Panc1 (cell line): ENCODE results near the gene ADD1. TPM values are rescaled to one million over a fixed set of nuclear protein-coding genes. Genes with fewer than 3 reads are reported as not detected.
A peak's percentile ranks its signal among the peaks of the same experiment; 100 is the strongest.

ENCODE experiments used
- ATAC-seq: fragments of 200-7000 bp; cut with Tn5 transposase; 2 replicates; pipeline ENCODE4 v1.9.1; 2020; ENCODE audit warnings: mild to moderate bottlenecking, moderate library complexity
- BruUV-seq: library from RNA; stranded (reverse); fragments of 400-500 nt; replicated peaks from 2 replicates; lab custom pipeline; 2021; lab: Mats Ljungman, UMichigan
- CTCF ChIA-PET: fragments of 300-600 bp; sonication (Branson Sonifier 250); formaldehyde crosslinking; loops from one replicate; lab custom pipeline; 2022; ENCODE audit warnings: antibody characterized with exemption; lab: Charles Lee
- POLR2A ChIA-PET: fragments of 300-600 bp; sonication (Branson Sonifier 250); formaldehyde crosslinking; loops from one replicate; lab custom pipeline; 2022; ENCODE audit warnings: antibody characterized with exemption; lab: Charles Lee
- DNase-seq: peaks from one replicate; pipeline ENCODE4 v3.0.0-alpha.2; 2010; ENCODE audit warnings: low read depth, low spot score
- H3K27ac ChIP-seq: 2 replicates; pipeline ENCODE4 v1.5.1; 2011; ENCODE audit warnings: mild to moderate bottlenecking, low read length, inconsistent platforms
- H3K27me3 ChIP-seq: fragments of 200-500 bp; sonication (Bioruptor generic); 2 replicates; pipeline ENCODE4 v1.6.0; 2014; ENCODE audit warnings: low read length, inconsistent platforms; ENCODE audit not compliant: control insufficient read depth, insufficient read depth
- H3K36me3 ChIP-seq: fragments of 200-500 bp; sonication (Bioruptor generic); 2 replicates; pipeline ENCODE4 v1.5.1; 2014; ENCODE audit warnings: inconsistent platforms, mild to moderate bottlenecking, low read length, moderate library complexity; ENCODE audit not compliant: control insufficient read depth, insufficient read depth
- H3K4me1 ChIP-seq: 2 replicates; pipeline ENCODE4 v1.5.1; 2011; ENCODE audit warnings: inconsistent platforms, mild to moderate bottlenecking, low read length, moderate library complexity; ENCODE audit not compliant: control insufficient read depth, insufficient read depth
- H3K4me3 ChIP-seq, 2 experiments: 2 replicates each; pipeline ENCODE4 v1.5.1; 2011 to 2012; ENCODE audit warnings: low read depth in 2 of 2, low read length in 2 of 2, mild to moderate bottlenecking in 2 of 2, inconsistent platforms in 1 of 2, moderate library complexity in 1 of 2
- H3K9me3 ChIP-seq: fragments of 200-500 bp; sonication (Bioruptor generic); 2 replicates; pipeline ENCODE4 v1.5.1; 2014; ENCODE audit warnings: low read depth, mild to moderate bottlenecking, inconsistent platforms, low read length, moderate library complexity; ENCODE audit not compliant: control insufficient read depth, insufficient read depth
- CTCF ChIP-seq: fragments of 450-650 bp; IDR thresholded peaks from 2 replicates; pipeline ENCODE4 v1.5.1; 2017; ENCODE audit warnings: mild to moderate bottlenecking
- POLR2AphosphoS5 ChIP-seq: IDR thresholded peaks from 2 replicates; pipeline ENCODE4 v1.6.1; 2012; ENCODE audit warnings: mild to moderate bottlenecking, low read depth, low read length, moderate library complexity
- REST ChIP-seq, 2 experiments: IDR thresholded peaks; 2 replicates each; pipeline ENCODE4 v1.6.1; 2011 to 2012; ENCODE audit warnings: low read depth in 2 of 2, control low read depth in 1 of 2, low read length in 1 of 2, mild to moderate bottlenecking in 1 of 2, moderate library complexity in 1 of 2; ENCODE audit not compliant: insufficient read depth in 1 of 2
- SIN3A ChIP-seq: IDR thresholded peaks from 2 replicates; pipeline ENCODE4 v1.6.1; 2012; ENCODE audit warnings: low read depth, mild to moderate bottlenecking, low read length, moderate library complexity, borderline replicate concordance; ENCODE audit not compliant: insufficient read depth
- TCF7L2 ChIP-seq: IDR thresholded peaks from 2 replicates; pipeline ENCODE4 v1.6.1; 2011; ENCODE audit warnings: mild to moderate bottlenecking, low read depth, low read length, inconsistent platforms
- in situ Hi-C: cut with HindIII; loops from 2 replicates; pipeline ENCODE4 v1.10.0; 2016; ENCODE audit warnings: low sequenced_read_pairs, low pct_unique_long_range_greater_than_20kb
- intact Hi-C: fragments of 100-400 bp; cut with micrococcal nuclease; formaldehyde crosslinking; loops from one replicate; pipeline ENCODE4 v1.10.0; 2022; ENCODE audit not compliant: unreplicated experiment
- total RNA-seq: library from RNA; stranded (reverse); gene quantifications from one replicate; pipeline ENCODE4 v1.2.1, GENCODE V29; 2021; ENCODE audit not compliant: unreplicated experiment

ADD1 gene
- total RNA-seq, 1 experiment from 2014 or later, result 158 TPM

- CTCF ChIA-PET, result no interaction called here
- POLR2A ChIA-PET, result interaction anchor here (0.7 kb wide), 1 partner anchor 42 kb away, joined by 4 read pairs; no protein-coding TSS in a partner anchor
- ATAC-seq (no peak), DNase-seq (no peak)
- intact Hi-C loops, result no loop called here
- TF ChIP-seq POLR2AphosphoS5 (no peak), SIN3A (no peak), REST (IDR thresholded peaks at IDR 0.05; ENCODE audit: insufficient read depth in 1 of 2, low read depth in 2 of 2, low read length in 1 of 2) (no peak)
- Histone ChIP-seq H3K4me3 (no peak overlapping the region), H3K27ac (no peak overlapping the region), H3K27me3 (no peaks in the 10 kb centered on the region), H3K36me3 (no peaks in the 10 kb centered on the region; the same call in 1 of the 2 replicates), H3K9me3 (no peaks in the 10 kb centered on the region), H3K4me1 (no peaks in the 10 kb centered on the region)
- no TSS peak for BruUV-seq
- in situ Hi-C loops, result no loop called here
Observed at GRCh38 chr4:2839060-2839459, 4.6 kb upstream of the ADD1 start.

GRCh38 chr4:2842687-2843262, 869 bp upstream of the ADD1 start:
- intact Hi-C loops, result no loop called here
- BruUV-seq, result no TSS peak
- ATAC-seq (no peak; the same call in 1 of the 2 replicates), DNase-seq (no peak)
- in situ Hi-C loops, result no loop called here
- Histone ChIP-seq H3K9me3 (no peaks in the 10 kb centered on the region), H3K4me3 (peak overlapping the region; percentile 48 to 75), H3K4me1 (peaks cover 6% of the 10 kb centered on the region; the same call in 1 of the 2 replicates), H3K27ac (peak overlapping the region; percentile 80), H3K36me3 (no peaks in the 10 kb centered on the region; the same call in 1 of the 2 replicates), H3K27me3 (no peaks in the 10 kb centered on the region)
- TF ChIP-seq TCF7L2, result no peak
- no peak for TF ChIP-seq REST (IDR thresholded peaks at IDR 0.05; ENCODE audit: insufficient read depth in 1 of 2, low read depth in 2 of 2, low read length in 1 of 2)
- no peak for TF ChIP-seq CTCF
- TF ChIP-seq SIN3A, result no peak
- TF ChIP-seq POLR2AphosphoS5, result no peak
- ChIA-PET POLR2A (no interaction called here), CTCF (interaction anchor here (0.7 kb wide), 1 partner anchor 19 kb away, joined by 13 read pairs; no protein-coding TSS in a partner anchor)
